Stimulated activated CD4-positive, alpha-beta T cell treated with anti-CD3 and anti-CD28 coated beads, Interleukin-15, amount 100 ng/mL, for 24 hours (primary cell): ENCODE results near the gene PTPRG.

ENCODE experiments used
- DNase-seq: peaks from one replicate; pipeline ENCODE4 v3.0.0-alpha.2; 2020

PTPRG gene

GRCh38 chr3:61772456-61772855 lies 211.1 kb downstream of the PTPRG start:
- no peak for DNase-seq

GRCh38 chr3:61774279-61774890 lies 213.0 kb downstream of the PTPRG start:
- no peak for DNase-seq

DNA sequence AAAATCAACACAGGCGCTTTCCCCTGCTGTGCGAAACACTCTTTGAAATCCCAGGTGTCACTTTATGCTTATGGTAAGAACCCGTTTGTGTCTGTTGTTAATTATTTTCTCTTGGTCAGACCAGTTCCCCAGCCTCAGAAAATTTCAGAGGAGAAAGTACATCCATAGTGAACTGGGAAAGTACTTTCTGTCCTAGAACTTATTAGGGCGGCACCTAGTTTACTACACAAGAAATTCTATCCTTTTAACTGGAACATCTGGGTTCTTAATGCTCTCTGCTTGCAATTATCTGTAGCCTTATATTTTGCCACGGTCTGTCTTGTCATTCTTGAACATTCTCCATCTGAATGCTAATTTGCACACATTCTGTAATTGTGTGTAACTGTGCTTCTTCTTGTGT lies 215.0 kb downstream of the PTPRG start:
- no peak for DNase-seq

DNA sequence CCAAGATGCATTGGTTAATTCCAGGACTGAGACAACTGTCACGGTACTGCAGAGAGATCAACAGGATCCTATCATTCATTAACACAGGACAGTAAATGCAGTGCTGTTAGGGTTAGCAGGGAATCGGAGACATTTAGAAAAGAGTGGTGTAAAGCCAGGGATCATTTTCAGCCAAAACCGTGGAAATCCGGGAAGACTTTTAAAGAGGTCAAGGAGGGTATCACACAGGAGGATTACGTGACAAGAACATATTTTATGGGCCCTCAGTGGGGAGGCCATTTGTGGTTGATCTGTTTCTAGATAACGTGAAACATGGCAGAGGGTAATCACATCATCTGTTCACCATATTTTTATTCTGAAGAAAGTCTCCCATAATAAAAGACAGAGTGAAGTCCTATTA lies 216.1 kb downstream of the PTPRG start:
- no peak for DNase-seq

DNA sequence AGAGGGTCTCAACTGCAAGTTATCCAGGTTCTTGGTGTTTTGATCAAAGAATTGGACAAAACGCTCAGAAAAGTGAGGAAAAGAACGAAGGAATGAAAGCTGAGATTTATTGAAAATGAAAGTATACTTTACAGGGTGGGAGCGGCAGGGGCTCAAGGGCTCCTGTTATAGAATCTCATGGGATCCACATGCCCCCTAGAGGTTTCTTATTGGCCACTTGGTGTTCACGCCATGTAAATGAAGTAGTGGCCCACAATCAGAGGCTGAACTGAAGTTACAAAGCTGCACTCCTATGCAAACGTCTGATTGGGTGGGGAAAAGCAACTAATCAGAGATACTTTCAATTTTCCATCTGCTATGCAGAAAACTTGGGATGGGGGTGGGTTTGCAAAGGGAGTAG lies 216.7 kb downstream of the PTPRG start:
- DNase-seq: no peak

DNA sequence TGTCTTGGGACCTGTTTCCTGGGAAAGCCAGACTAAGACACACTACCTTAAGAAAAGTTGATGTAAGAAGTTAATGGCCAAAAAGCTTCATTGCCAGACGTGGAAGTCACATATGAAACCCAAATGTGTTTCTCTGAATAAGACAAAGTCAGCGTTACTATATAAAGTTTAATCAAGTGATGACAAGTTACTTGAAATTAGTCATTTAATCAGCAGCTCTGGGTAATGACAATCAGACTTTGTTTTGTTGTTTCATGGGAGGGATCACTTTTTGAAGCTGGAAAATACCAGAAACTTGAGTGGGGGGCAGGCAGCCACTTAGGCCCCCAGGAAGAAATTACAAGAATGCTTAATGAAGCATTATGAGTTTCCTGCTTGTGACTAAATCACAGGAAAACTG lies 218.6 kb downstream of the PTPRG start:
- no peak for DNase-seq

DNA sequence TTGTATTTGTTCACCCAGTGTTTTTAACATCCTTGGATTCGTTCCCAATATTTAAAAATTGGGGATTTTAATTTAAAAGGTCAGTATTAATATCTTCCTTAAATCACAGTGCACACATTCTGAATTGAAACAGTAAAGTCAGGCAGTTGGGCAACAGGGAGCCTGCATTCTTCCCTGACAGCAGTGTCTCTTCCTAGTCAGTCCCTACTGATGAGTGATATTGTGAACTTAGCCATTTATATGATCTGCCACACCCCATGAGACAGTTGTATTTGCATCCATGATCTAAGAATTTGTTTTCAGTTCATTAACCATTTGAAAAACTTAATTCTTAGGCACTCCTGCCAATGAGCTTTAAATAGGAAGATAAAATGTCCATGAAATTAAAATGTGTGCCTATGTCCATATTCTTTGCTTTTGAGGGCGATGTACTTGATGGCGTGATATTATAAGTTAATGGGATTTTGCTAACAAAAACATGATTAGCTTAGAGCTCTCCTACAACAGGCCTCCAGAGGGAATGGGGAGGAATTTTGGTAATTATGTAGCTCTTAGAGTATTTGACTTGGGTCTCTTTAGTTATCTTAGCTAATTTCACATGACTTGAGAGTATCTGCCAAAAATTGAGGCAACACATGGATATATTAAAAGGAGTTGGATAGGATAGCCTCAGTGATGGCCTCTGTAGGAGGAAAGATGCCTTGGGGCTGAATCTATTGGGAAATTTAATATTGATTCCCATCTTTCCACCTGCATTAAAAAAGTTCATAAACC lies 219.3 kb downstream of the PTPRG start:
- no peak for DNase-seq

GRCh38 chr3:61783993-61784718 lies 222.8 kb downstream of the PTPRG start:
- no peak for DNase-seq

GRCh38 chr3:61788623-61789507 lies 227.5 kb downstream of the PTPRG start:
- no peak for DNase-seq

GRCh38 chr3:61789861-61790260 lies 228.5 kb downstream of the PTPRG start:
- DNase-seq: no peak

DNA sequence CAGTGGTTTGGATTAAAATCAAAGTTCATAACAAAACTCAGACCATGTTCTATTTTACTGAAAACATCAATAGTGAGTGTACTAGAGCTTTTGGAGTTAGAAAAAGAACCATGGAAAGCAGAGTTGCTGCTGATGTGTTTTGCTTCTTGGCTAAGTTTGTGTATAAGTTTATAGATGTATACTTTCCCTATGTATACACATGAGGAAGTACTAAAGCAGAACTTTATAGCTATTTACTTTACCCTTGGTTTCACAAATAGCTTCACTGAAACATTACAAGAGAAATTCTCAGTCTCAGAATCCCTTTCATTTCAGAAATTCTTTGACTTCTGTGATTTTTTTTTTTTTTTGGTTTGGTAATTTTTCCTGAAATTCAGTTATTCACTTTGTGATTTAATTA lies 229.0 kb downstream of the PTPRG start:
- DNase-seq: no peak

- no peak for DNase-seq
Observed at GRCh38 chr3:61793056-61793455, 231.7 kb downstream of the PTPRG start.

- DNase-seq: no peak
Observed at GRCh38 chr3:61793521-61793920, 232.2 kb downstream of the PTPRG start.

GRCh38 chr3:61794341-61794740 lies 233.0 kb downstream of the PTPRG start:
- no peak for DNase-seq

- DNase-seq: no peak
Observed at GRCh38 chr3:61794961-61795360, 233.6 kb downstream of the PTPRG start.

DNA sequence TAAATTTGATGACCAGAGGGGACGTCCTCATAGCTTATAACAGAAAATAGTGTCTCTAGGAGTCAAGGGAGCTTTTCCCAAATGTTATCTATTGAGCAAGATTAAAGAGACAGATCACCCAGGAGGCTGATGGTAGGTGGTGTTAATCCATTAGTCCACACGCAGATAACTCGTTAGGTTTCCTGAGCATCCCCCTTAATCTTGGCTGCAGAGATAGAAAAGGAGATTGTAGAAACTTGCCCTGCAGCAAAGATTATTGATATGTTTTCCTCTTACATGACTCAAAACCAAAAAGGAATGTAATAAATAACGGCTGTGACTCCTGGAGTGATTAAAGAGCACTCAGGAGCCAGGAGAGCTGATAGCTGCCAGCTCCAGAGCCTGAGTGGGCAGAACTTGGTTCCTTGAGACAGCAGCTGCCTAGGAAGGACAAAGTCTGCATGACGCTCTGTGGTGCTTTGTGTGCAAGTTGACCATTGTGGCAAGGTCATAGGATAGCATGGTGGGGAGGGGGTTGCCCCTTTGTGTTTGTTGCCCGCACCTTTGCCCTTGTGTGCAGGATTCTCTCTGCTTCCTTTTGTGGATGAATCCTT lies 234.8 kb downstream of the PTPRG start:
- no peak for DNase-seq

- DNase-seq: no peak
Observed at GRCh38 chr3:61796911-61797310, 235.5 kb downstream of the PTPRG start.

- no peak for DNase-seq
Observed at GRCh38 chr3:61802772-61803171, 241.4 kb downstream of the PTPRG start.

- no peak for DNase-seq
Observed at GRCh38 chr3:61803983-61804382, 242.6 kb downstream of the PTPRG start.

- DNase-seq: no peak
Observed at GRCh38 chr3:61804782-61805181, 243.4 kb downstream of the PTPRG start.

- DNase-seq: no peak
Observed at GRCh38 chr3:61805510-61806080, 244.2 kb downstream of the PTPRG start.

DNA sequence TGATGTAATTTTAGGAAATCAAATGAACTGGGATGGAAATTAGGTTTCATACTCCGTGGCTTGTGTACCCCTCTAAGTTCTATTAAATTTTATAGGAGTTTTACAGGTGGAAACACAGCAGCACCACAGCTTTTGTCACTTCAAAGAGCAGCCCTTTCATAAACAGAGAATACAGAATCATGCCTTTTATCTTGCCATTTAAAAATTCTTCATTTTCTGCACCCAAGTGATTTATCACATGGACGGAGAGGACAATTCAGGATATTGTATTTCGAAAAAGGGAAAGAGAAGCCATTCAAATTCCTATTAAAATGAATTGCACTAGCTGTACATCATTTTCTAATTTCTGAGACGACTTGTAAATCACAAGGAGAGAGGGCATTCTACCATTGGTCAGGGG lies 245.4 kb downstream of the PTPRG start:
- no peak for DNase-seq
